Mucosa of rectum (tissue), 2 donors: ENCODE results near the gene LCN10.
"Not testable (repeated sequence)": the region's sequence is repeated elsewhere in the genome, so short reads cannot be mapped to it uniquely, and the experiment has no call there.

Experiments
- H3K27ac ChIP-seq, 2 donors: one replicate each; pipeline ENCODE4 v1.7.0; 2013; ENCODE audit warnings: inconsistent platforms in 2 of 2, low read depth in 2 of 2, low read length in 2 of 2
- H3K27me3 ChIP-seq, 2 donors: one replicate each; pipeline ENCODE4 v1.7.0; 2013; ENCODE audit warnings: low read length in 2 of 2; ENCODE audit not compliant: control insufficient read depth in 2 of 2, insufficient read depth in 2 of 2
- H3K36me3 ChIP-seq, 2 donors: one replicate each; pipeline ENCODE4 v1.7.0; 2013; ENCODE audit warnings: low read length in 2 of 2; ENCODE audit not compliant: control insufficient read depth in 2 of 2, insufficient read depth in 2 of 2
- H3K4me1 ChIP-seq, 2 donors: one replicate each; pipeline ENCODE4 v1.7.0; 2013; ENCODE audit warnings: low read length in 2 of 2, mild to moderate bottlenecking in 1 of 2; ENCODE audit not compliant: control insufficient read depth in 2 of 2, insufficient read depth in 2 of 2
- H3K4me3 ChIP-seq, 2 donors: one replicate each; pipeline ENCODE4 v1.7.0; 2013; ENCODE audit warnings: low read length in 2 of 2
- H3K9ac ChIP-seq, 2 donors: one replicate each; pipeline ENCODE4 v1.7.0; 2013; ENCODE audit warnings: low read length in 2 of 2, low read depth in 1 of 2, mild to moderate bottlenecking in 1 of 2
- H3K9me3 ChIP-seq, 2 donors: one replicate each; pipeline ENCODE4 v1.7.0; 2013; ENCODE audit warnings: low read length in 2 of 2; ENCODE audit not compliant: control insufficient read depth in 2 of 2
- donor health status: healthy.
- donor health status: Normal muscosa, but diverticular disease.

LCN10 gene

GRCh38 chr9:136773386-136774044 is 30.8 kb upstream of the LCN10 start:
- H3K27ac ChIP-seq, result no peak overlapping the region
- H3K4me3 ChIP-seq, result no peak overlapping the region
- H3K9me3 ChIP-seq, result peaks cover 3% of the 10 kb centered on the region in 2 donors
- peaks cover 12 to 21% of the 10 kb centered on the region in 2 donors for H3K4me1 ChIP-seq
- no peaks in the 10 kb centered on the region for H3K27me3 ChIP-seq
- H3K9ac ChIP-seq, result no peak overlapping the region
- H3K36me3 ChIP-seq, result no peaks in the 10 kb centered on the region

GRCh38 chr9:136771907-136772415 is 29.2 kb upstream of the LCN10 start:
- Histone ChIP-seq H3K36me3 (no peaks in the 10 kb centered on the region), H3K9me3 (peaks cover 3% of the 10 kb centered on the region in 2 donors), H3K4me1 (peaks cover 1 to 9% of the 10 kb centered on the region in 2 donors), H3K27me3 (peaks cover 0 to 4% of the 10 kb centered on the region in 2 donors), H3K9ac (no peak overlapping the region), H3K27ac (no peak overlapping the region), H3K4me3 (no peak overlapping the region)

- Histone ChIP-seq H3K4me1 (peaks cover 3 to 16% of the 10 kb centered on the region in 2 donors), H3K9me3 (peaks cover 3% of the 10 kb centered on the region in 2 donors), H3K27me3 (peaks cover 0 to 4% of the 10 kb centered on the region in 2 donors), H3K9ac (peak overlapping the region in 1 of 2 donors; percentile 7), H3K27ac (no peak overlapping the region), H3K4me3 (no peak overlapping the region), H3K36me3 (no peaks in the 10 kb centered on the region)
These were observed 27.0 kb upstream of the LCN10 start for GRCh38 chr9:136769710-136770191.

- H3K9ac ChIP-seq, H3K36me3 ChIP-seq, H3K9me3 ChIP-seq, H3K27ac ChIP-seq, H3K4me3 ChIP-seq, H3K27me3 ChIP-seq: not testable (repeated sequence)
- peaks cover 5 to 20% of the 10 kb centered on the region in 2 donors for H3K4me1 ChIP-seq
These were observed 23.8 kb upstream of the LCN10 start for GRCh38 chr9:136766410-136767120.

- not testable (repeated sequence) for H3K27me3 ChIP-seq, H3K36me3 ChIP-seq, H3K4me3 ChIP-seq, H3K9me3 ChIP-seq, H3K27ac ChIP-seq, H3K9ac ChIP-seq
- peaks cover 5 to 20% of the 10 kb centered on the region in 2 donors for H3K4me1 ChIP-seq
These were observed 23.1 kb upstream of the LCN10 start for GRCh38 chr9:136765745-136766409.

- Histone ChIP-seq H3K27me3 (peaks cover 0 to 6% of the 10 kb centered on the region in 2 donors), H3K27ac (peak overlapping the region in 1 of 2 donors; percentile 5), H3K4me1 (peaks cover 5 to 20% of the 10 kb centered on the region in 2 donors)
These were observed 22.3 kb upstream of the LCN10 start for GRCh38 chr9:136765041-136765440.

GRCh38 chr9:136764301-136764891 is 21.7 kb upstream of the LCN10 start, which contains the start of gene LCN15:
TSS of gene LCN15 (minus strand) at chr9:136764518. CDS start at chr9:136764488, 30 bp downstream.
- Histone ChIP-seq H3K4me1 (peaks cover 5 to 18% of the 10 kb centered on the region in 2 donors), H3K27ac (peak within 1 kb of the TSS in 1 of 2 donors; percentile 5), H3K4me3 (no peak within 1 kb of the TSS), H3K36me3 (no peaks in the 10 kb centered on the region), H3K9ac (peak within 1 kb of the TSS in 1 of 2 donors; percentile 56), H3K27me3 (peaks cover 0 to 6% of the 10 kb centered on the region in 2 donors), H3K9me3 (no peaks in the 10 kb centered on the region)

More at GRCh38 chr9:136765041-136765440, 22.3 kb upstream of the LCN10 start:
- no peaks in the 10 kb centered on the region for H3K36me3 ChIP-seq
- H3K9me3 ChIP-seq, result no peaks in the 10 kb centered on the region
- H3K9ac ChIP-seq, result peak overlapping the region in 1 of 2 donors; percentile 56
- no peak overlapping the region for H3K4me3 ChIP-seq

- Histone ChIP-seq H3K27ac (no peak overlapping the region), H3K4me3 (no peak overlapping the region), H3K36me3 (no peaks in the 10 kb centered on the region), H3K4me1 (peaks cover 5 to 18% of the 10 kb centered on the region in 2 donors), H3K27me3 (peaks cover 0 to 6% of the 10 kb centered on the region in 2 donors), H3K9ac (no peak overlapping the region), H3K9me3 (no peaks in the 10 kb centered on the region)
These were observed 20.9 kb upstream of the LCN10 start for GRCh38 chr9:136763649-136764035.

- no peak overlapping the region for H3K27ac ChIP-seq
- no peaks in the 10 kb centered on the region for H3K9me3 ChIP-seq
- H3K36me3 ChIP-seq, result no peaks in the 10 kb centered on the region
- peaks cover 5 to 18% of the 10 kb centered on the region in 2 donors for H3K4me1 ChIP-seq
- peaks cover 0 to 6% of the 10 kb centered on the region in 2 donors for H3K27me3 ChIP-seq
- H3K4me3 ChIP-seq, result no peak overlapping the region
- H3K9ac ChIP-seq, result no peak overlapping the region
These were observed 20.3 kb upstream of the LCN10 start for GRCh38 chr9:136762915-136763648.
